GM19452 (cell line): ENCODE results near the gene RUSC1.
A peak's percentile ranks its signal among the peaks of the same experiment; 100 is the strongest.

Experiments used
- ATAC-seq: cut with Tn5 transposase; IDR thresholded peaks from one replicate; pipeline ENCODE4 v1.9.1; 2021; ENCODE audit not compliant: unreplicated experiment

The RUSC1 gene

DNA sequence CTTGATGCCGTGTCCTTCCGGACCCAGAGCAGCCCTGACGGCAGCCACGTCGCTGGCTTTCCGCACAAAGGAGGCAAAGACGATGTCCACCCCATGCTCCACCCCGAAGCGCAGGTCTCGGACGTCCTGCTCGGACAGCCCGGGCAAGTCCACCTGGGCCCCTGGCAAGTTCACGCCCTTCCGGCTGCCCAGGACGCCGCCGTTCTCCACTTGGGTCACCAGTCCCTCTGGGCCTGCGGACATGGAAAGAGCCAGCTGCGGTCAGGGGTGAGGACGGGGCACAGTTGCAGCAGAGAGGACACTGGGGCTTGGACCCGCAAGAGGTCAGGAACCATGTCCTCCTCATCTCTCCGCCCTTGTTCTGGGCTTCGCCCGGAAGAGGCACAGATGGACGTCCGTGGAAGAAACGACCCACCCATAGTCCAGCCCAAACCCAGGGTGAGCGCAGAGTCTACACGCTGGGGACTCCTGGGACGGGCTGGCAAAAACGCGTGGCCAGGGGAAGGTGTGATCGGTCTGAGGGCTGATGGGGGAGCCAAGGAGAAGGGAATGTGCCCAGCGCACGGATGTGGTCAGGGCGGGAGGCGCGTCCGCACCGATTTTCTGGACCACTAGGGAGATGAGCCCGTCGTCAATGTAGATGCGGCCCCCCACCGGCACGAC is 26.0 kb upstream of the RUSC1 start:
- ATAC-seq = no peak

DNA sequence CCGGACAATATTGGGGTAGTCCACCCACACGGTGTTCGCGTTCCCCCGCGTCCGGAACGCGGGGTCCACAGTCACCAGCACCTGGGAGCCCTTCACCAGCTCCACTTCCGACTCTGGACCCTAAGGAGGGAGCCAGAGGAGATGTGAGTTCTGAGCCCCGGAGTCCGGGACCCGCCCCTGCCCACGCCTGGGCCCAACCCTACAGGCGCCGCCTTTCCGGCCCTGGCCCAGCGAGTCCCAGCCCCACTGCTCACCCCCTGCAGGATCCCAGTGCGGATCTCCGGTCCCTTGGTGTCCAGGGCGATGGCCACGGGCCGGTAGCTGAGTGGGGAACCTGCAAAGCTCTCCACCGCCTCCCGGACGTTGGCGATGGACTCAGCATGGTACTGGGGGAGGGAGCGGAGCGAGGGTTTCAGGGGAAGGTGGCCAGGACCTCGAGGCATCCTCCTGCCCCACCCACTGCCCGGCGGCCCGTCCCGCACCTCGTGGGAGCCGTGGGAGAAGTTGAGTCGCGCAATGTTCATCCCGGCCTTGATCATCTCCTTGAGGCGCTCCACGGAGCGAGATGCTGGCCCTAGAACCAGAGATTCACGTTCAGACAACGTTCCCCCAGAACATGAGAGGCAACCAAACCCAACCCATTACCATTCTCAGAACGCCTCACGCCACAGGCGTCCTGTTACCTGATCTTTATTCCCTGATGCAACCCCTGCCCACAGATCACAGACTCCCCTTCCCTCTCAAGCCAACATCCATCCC is 25.3 kb upstream of the RUSC1 start:
- no peak for ATAC-seq

DNA sequence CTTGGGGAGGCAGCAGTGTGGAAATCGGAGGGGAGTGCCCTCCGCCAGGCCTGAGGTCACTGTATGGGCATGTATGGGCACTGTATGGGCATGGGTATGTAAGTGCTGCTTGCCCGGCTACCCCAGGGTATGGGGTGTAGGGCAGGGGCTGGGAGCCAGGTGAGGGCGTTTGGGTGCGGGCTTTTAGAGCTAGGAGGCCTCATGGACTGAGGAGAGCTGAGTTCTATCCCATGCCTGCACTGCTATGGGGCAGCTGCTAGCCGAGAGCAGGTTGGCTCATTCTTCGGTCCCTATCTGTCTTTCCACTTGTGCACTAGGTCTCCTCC is 24.8 kb upstream of the RUSC1 start:
- ATAC-seq = no peak

DNA sequence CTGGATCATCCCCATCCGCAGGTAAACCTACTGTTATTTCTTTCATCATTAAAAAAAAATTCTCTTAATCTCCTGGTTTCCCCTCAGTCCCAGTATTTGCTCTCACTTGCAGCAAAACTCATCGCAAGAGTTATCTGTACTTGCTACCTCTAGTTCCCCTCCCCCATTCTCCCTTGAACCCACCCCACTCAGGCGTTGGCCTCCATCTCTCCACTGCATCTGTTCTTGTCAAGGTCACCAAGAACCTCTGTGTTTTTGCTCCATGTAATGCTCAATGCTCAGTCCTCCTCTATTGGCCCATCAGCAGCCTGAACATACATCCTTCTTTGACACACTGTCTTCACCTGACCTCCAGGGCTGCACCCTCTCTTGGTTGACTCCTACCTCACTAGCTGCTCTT is 24.0 kb upstream of the RUSC1 start:
- no peak for ATAC-seq

DNA sequence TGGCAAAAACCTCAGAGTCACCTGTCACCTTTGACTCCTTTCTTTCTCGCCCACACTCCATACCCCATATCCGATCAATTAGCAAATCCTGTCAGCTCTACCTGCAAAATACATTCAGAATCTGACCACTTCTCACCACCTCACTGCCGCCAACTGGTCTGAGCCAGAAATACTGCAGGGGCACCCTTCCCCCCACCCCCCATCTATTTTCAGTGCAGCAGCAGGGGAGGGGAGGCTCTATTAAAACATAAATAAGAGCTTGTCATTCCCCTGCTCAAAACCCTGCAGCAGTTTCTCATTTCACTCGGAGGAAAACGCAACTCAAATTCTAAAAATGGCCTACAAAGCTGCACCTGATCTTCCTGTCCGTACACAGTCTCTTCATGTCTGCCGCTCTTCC is 23.3 kb upstream of the RUSC1 start:
- no peak for ATAC-seq

DNA sequence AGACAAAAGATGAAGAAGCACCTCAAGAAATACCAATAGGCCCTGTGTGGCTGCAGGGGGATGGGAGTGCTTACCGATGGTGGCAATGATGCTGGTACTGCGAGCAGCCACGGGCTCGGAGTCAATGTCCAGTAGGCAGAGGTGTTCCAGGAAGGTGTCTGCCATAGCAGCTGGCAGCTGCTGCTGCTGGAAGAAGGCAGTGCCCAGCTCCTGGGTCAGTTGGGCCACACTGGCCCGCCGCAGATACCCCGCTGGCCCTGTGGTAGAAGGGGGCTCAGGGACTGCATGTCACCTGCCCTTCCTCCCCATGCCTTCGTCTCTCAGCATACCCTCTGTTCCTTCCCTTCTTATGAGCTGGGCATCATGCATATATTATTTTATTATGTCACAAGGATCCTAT is 20.7 kb upstream of the RUSC1 start:
- no peak for ATAC-seq

DNA sequence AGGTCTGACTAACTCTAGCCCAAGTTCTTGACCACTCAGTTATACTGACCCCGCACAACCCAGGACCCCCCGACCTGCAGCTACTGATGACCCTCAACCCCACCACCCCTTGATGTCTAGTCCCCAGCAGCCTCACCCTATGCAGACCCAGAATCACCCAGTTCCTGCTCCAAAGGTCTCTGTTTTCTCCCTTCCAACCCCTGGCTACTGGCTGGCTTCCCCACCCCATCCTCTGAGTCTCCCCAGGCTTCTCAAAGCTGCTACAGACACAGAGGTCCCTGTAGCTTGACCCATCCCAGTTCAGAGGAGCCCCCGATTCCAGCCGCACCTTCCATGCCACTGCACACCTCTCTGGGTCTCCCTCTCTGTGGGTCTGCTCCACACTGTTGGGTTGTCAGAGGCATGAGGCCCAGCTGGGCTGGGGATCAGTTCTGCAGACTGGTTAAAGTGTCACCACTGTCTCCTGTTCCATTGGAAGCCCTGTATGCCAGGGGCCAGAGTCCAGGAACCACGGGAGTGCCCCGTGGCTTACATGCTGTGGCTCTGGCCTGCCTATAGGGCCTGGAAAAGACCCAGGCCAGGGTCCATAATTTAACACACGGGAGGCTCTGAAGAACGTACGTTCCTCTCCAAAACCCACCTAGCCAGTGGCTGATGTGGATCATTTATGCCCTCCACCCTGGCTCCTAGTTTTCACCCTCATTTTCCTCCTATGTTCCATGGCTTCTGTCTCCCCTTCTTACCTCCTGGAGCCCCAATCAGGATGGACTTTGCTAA is 20.0 kb upstream of the RUSC1 start:
- ATAC-seq = no peak

DNA sequence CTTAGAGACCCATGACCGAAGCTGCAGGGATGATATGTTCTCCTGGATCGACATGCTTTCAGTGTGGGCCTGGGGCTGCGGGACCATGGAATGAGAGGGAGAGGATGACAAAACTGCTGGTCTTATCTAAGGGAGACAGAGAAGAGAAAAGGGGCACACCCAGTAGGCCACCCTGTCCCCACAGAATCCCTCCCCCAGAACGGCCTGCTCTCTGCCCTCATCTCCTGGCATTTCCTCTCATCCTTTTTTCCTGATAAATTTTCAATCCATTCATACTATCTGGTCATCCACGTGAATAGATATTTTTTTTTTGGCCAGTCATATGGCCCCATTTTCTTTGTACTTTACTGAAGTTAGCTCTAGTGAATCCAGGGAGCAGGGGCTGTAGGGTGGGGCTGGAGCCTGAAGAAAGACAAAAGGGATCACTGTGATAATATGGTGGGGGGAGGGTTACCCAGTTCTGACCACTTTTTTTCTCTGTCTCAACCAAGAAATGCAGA is 19.3 kb upstream of the RUSC1 start, which contains the start of gene PKLR:
Gene PKLR, minus strand, starts transcription at position 97 of the 500 bp plus-strand sequence. Its CDS starts 43 bp downstream, at position 54.
- ATAC-seq = no peak

DNA sequence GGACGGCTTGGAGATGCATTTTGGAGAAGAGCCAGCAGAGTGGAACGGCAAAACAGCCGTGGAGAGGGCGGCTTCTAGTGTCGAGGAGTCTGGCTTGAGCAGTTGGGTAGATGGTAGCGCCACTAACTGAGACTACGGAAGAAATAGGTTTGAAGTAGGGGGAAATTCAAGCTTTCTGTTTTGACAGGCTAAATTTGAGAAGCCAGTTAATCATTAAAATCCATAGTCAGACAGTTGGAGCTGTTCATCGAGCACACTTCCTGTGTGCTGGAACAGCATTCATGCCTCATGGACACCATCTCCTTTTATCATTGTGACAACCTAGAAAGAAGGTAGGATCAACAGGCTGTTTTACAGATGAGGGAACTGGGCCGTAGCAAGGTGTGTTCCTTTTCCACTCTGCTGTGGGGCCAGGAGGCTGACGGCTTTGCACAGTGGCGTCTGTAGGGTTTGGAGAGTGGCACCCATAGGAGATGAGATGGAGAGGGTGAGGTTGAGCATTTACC is 16.1 kb upstream of the RUSC1 start:
- ATAC-seq = no peak

DNA sequence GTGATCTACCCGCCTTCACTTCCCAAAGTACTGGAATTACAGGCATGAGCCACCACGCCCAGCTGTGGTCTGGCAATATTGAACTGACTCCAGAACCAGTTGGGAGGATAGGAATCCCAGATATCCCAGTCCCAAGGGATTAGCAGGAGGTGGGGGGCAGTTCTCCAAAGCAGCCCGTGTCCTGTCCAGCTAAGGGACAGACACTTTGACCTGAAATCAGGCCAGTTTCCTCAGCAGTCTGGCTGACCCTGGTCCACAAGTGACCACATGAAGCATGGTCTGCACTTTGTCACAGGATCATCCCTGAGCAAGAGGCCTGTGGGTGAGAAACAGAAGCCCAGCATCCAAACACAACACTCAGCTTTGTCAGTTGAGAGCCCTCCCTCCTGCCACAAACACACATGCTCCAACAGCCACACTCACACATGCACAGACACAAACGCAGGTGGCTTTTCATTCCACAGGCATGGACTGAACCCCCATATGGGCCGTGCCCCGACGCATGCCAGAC is 14.8 kb upstream of the RUSC1 start:
- ATAC-seq = no peak

DNA sequence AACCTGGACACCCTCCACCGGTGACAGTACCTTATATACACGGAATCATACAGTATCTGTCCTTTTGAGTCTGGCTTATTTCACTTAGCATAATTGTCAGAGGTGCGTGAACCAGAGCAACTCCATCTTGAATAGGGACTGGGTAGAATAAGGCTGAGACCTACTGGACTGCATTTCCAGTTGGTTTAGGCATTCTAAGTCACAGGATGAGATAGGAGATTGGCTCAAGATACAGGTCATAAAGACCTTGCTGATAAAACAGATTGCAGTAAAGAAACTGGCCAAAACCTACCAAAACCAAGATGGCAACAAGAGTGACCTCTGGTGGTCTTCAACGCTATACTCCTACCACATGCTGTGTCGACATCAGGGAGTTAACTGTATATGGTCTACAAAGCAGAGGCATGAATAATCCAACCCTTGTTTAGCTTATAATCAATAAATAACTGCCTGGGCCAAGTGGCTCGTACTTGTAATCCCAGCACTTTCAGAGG is 13.4 kb upstream of the RUSC1 start:
- no peak for ATAC-seq

DNA sequence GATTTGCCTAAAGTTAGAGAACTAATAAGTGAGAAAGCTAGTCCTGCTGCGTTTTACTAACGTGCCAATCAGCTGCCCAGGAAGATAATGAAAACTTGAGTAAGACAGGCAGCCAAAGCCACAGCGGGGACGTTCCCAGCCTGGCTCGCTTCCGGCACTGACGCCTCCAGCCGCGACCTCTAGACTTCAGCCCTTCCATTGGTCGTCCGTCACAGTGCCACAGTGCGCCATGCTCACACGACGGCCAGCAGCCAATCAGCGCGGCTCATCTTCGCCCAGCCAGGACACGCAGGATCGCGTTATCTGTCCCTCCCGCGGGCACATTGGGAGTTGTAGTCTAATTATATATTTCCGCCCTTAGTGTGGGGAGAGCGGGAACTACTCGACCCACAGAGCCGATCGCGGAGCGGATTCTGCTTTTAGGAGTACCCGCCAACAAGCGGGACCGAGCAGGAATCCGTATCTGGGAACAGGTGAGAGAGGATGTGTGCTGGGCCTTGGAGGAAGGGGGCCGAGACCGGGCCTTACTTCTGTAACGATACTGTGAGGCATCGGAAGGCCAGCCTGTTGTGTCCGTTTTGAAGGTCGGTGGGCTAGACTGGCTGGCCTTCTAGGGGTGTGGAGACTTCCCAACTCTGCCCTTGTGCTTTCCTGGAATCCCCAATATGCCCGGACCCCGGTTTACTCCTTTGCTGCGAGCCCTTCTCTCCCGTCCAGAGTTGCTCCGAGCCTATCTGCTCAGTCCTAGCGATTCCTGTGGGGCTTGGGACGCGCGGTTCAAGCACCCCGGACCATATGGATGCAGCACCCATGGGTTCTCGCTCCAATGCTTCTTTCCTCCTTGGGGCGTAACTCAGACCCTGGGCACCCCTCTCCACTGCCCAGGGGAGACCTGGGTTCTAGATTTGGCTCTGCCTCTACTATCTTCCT is 11.9 kb upstream of the RUSC1 start, which contains the start of gene FDPS:
Gene FDPS, plus strand, starts transcription at position 374 of the 930 bp plus-strand sequence. CDS start 924 bp downstream, outside the sequence.
- peak; percentile 92 for ATAC-seq

DNA sequence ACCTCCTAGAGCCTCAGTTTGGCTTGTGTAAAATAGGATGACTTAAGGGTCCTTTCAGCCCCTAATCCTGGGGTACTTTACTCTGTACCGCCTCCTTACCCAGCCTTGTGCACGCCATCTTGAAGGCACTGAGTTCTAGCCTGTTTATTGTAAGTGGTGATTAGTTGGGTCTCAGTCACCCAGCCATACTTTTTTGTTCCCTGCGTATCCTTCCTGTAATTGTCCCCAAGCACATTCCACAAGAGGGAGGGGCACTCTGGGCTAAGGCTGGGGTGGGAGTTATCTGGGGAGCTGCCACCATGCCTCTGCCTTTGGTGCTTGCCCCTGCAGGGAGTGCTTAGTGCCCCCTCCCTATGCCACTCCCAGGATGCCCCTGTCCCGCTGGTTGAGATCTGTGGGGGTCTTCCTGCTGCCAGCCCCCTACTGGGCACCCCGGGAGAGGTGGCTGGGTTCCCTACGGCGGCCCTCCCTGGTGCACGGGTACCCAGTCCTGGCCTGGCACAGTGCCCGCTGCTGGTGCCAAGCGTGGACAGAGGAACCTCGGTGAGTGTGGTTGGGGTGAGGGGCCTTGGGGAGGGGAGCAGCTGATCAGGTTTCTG is 11.2 kb upstream of the RUSC1 start:
- no peak for ATAC-seq

DNA sequence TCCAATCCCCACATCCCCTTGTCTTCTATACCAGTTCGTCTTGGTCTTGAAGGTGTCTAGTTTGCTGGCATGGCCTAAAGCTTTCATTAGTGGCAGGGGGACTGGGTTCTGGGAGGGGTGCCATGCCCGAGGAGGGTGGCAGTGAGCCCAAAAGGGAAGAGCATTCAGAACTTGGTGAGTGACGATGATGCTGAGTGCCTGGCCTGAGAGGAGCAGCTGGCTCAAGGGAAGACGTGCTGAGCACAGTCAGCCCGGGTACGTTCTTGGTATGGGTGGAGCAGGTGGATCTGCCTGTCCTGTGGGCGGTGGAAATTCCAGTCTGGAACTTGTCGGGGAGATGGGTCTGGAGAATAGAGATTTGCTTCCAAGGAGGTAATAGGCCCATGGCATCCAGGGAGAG is 7.4 kb upstream of the RUSC1 start:
- no peak for ATAC-seq

DNA sequence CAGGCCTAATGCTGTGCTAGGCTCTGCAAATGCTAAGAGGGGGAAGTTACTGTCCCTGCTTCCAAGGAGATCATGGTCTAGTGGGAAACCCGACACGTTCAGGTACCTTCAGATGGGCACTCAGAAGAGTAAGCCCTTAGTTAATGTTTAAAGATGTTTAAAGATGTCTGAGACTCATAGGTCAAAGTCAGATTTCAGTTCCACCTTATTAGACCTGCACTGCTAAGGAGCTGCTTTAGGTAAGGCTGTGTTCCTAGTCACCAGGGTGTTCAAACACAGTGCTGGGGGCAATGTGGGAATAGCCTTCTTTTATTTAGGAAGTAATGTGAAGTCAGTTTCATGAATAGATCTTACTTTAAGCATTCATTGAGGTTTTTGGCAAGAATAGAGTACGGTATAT is 3.8 kb upstream of the RUSC1 start:
- no peak for ATAC-seq

DNA sequence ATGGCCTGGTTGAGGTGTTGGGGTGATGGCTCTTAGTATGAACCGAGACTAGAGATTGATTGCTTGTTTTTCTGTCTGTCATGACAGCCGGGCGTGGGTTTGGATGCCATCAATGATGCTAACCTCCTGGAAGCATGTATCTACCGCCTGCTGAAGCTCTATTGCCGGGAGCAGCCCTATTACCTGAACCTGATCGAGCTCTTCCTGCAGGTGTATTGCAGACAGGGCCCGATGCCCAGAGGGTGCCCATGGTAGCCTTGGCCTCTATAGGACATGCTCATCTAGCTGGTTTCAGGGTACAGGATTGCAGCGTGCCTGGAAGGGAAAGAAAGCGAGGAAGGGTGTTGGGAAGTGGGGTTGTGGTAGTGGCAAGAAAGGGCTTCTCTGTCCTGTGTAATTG is 2.6 kb upstream of the RUSC1 start:
- ATAC-seq = no peak

DNA sequence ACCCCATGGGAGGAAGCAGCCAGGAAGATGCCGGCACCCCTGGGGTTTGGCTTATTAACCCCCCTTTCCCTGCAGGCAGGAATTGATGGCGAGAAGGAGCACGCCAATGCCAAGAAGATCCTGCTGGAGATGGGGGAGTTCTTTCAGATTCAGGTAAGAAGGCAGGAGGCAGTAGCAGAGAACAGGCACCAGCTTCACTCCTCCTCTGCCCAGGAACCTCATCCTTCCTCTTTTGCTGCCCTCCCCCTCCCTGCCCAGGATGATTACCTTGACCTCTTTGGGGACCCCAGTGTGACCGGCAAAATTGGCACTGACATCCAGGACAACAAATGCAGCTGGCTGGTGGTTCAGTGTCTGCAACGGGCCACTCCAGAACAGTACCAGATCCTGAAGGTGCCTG is 1.2 kb upstream of the RUSC1 start:
- ATAC-seq = no peak

DNA sequence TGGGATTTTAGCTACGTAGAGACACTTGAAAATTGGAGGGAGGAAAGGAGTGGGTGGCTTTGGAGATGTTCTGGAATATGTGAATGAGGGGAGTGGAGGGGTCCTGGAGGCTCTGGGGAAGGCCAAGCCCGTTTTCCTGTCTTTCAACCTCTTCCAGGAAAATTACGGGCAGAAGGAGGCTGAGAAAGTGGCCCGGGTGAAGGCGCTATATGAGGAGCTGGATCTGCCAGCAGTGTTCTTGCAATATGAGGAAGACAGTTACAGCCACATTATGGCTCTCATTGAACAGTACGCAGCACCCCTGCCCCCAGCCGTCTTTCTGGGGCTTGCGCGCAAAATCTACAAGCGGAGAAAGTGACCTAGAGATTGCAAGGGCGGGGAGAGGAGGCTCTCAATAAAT is 442 bp upstream of the RUSC1 start:
- ATAC-seq = no peak

DNA sequence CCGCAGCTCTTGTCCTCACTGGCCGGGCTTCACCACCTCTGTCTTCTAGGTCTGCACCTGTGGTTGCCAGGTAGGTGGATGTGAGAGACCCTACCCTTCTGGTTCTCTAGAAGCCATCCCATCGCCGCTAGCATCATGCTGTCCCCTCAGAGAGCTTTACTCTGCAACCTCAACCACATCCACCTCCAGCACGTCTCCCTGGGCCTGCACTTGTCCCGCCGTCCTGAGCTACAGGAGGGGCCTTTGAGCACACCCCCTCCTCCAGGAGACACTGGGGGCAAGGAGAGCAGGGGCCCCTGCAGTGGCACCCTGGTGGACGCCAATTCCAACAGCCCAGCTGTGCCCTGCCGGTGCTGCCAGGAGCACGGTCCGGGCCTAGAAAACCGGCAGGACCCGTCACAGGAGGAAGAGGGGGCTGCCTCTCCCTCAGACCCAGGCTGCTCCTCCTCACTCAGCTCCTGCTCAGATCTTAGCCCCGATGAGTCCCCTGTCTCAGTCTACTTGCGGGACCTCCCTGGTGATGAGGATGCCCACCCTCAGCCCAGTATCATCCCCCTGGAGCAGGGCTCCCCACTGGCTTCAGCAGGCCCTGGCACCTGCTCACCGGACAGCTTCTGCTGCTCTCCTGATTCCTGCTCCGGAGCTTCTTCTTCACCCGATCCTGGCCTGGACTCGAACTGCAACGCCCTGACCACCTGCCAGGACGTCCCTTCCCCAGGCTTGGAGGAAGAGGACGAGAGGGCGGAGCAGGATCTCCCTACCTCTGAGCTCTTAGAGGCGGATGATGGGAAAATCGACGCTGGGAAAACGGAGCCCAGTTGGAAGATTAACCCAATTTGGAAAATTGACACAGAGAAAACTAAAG is 1.2 kb downstream of the RUSC1 start:
- ATAC-seq = no peak
